Smooth muscle cell of the brain vasculature (primary cell): Measurements from ENCODE around the gene LAMTOR4.
"Not testable (repeated sequence)": the region's sequence is repeated elsewhere in the genome, so short reads cannot be mapped to it uniquely, and the experiment has no call there.

Experiments used
- DNase-seq: peaks from one replicate; pipeline ENCODE4 v3.0.0-alpha.2; 2012; ENCODE audit warnings: low read depth, low spot score

LAMTOR4 gene

GRCh38 chr7:100171087-100171681 is 22.5 kb downstream of the LAMTOR4 start:
- DNase-seq, result no peak

- no peak for DNase-seq
Observed at GRCh38 chr7:100171840-100172239, 23.1 kb downstream of the LAMTOR4 start.

- no peak for DNase-seq
Observed at GRCh38 chr7:100173806-100174495, 25.2 kb downstream of the LAMTOR4 start.

GRCh38 chr7:100174582-100174981 is 25.9 kb downstream of the LAMTOR4 start:
- no peak for DNase-seq

GRCh38 chr7:100175296-100175935 is 26.7 kb downstream of the LAMTOR4 start:
- no peak for DNase-seq

- no peak for DNase-seq
Observed at GRCh38 chr7:100176096-100177044, 27.7 kb downstream of the LAMTOR4 start.

- DNase-seq, result peak; percentile 93
Observed at GRCh38 chr7:100177045-100178001, 28.6 kb downstream of the LAMTOR4 start, which contains the start of the genes GPC2 and STAG3. Gene GPC2, minus strand, starts transcription at chr7:100177381. Its CDS starts 182 bp downstream, at chr7:100177199. Gene STAG3, plus strand, starts transcription at chr7:100177918. Its CDS starts 2,639 bp downstream, at chr7:100180557.

GRCh38 chr7:100180084-100180483 is 31.4 kb downstream of the LAMTOR4 start:
- not testable (repeated sequence) for DNase-seq

- DNase-seq, result not testable (repeated sequence)
Observed at GRCh38 chr7:100182616-100183015, 33.9 kb downstream of the LAMTOR4 start.

GRCh38 chr7:100183090-100183489 is 34.4 kb downstream of the LAMTOR4 start:
- not testable (repeated sequence) for DNase-seq

GRCh38 chr7:100185726-100186125 is 37.0 kb downstream of the LAMTOR4 start:
- no peak for DNase-seq

- DNase-seq, result no peak
Observed at GRCh38 chr7:100189061-100189460, 40.3 kb downstream of the LAMTOR4 start.

GRCh38 chr7:100190048-100190711 is 41.5 kb downstream of the LAMTOR4 start:
- no peak for DNase-seq

GRCh38 chr7:100191775-100192174 is 43.1 kb downstream of the LAMTOR4 start:
- no peak for DNase-seq

- DNase-seq, result not testable (repeated sequence)
Observed at GRCh38 chr7:100192281-100192862, 43.7 kb downstream of the LAMTOR4 start.

- no peak for DNase-seq
Observed at GRCh38 chr7:100192969-100193368, 44.3 kb downstream of the LAMTOR4 start.

- no peak for DNase-seq
Observed at GRCh38 chr7:100195222-100195621, 46.5 kb downstream of the LAMTOR4 start.

GRCh38 chr7:100195901-100196322 is 47.2 kb downstream of the LAMTOR4 start:
- DNase-seq, result not testable (repeated sequence)

- no peak for DNase-seq
Observed at GRCh38 chr7:100198266-100198665, 49.5 kb downstream of the LAMTOR4 start.
